OCI-LY3 (cell line): ENCODE results near the gene ARSI.

Source experiments
- H2AFZ ChIP-seq: fragments of 200-600, 300-600 bp; shearing (Covaris generic); 2 replicates; pipeline ENCODE4 v1.6.0; 2014; ENCODE audit warnings: antibody characterized with exemption, low read depth, low read length
- H3K27ac ChIP-seq: fragments of 200-600, 300-600 bp; sonication (generic); 2 replicates; pipeline ENCODE4 v1.5.1; 2014; ENCODE audit warnings: mild to moderate bottlenecking, low read length, moderate library complexity, mixed read lengths
- H3K27me3 ChIP-seq: fragments of 200-600, 300-600 bp; sonication (generic); 2 replicates; pipeline ENCODE4 v1.6.1; 2014; ENCODE audit warnings: low read depth, low read length, mixed read lengths
- H3K36me3 ChIP-seq: fragments of 200-600, 300-600 bp; sonication (generic); replicated peaks from 2 replicates; pipeline ENCODE3; 2014; ENCODE audit warnings: low read depth, low read length, mixed read lengths
- H3K4me1 ChIP-seq: fragments of 300-600, 200-600 bp; sonication (generic); 2 replicates; pipeline ENCODE4 v1.6.1; 2014; ENCODE audit warnings: low read length, mixed read lengths
- H3K4me2 ChIP-seq: fragments of 200-600, 300-600 bp; sonication (generic); 2 replicates; pipeline ENCODE4 v1.6.1; 2014; ENCODE audit warnings: low read length, mixed read lengths
- H3K4me3 ChIP-seq: fragments of 300-600, 200-600 bp; sonication (generic); 2 replicates; pipeline ENCODE4 v1.5.1; 2014; ENCODE audit warnings: antibody characterized with exemption, mild to moderate bottlenecking, low read length, moderate library complexity
- H3K79me2 ChIP-seq: fragments of 300-600, 200-600 bp; shearing (Covaris generic); 2 replicates; pipeline ENCODE4 v1.6.1; 2014; ENCODE audit warnings: mild to moderate bottlenecking, low read length, mixed read lengths
- H3K9ac ChIP-seq: fragments of 300-600, 200-600 bp; shearing (Covaris generic); 2 replicates; pipeline ENCODE4 v1.6.0; 2014; ENCODE audit warnings: mild to moderate bottlenecking, low read length, moderate library complexity
- H3K9me3 ChIP-seq: fragments of 200-600, 300-600 bp; shearing (Covaris generic); 2 replicates; pipeline ENCODE4 v1.6.1; 2014; ENCODE audit warnings: low read length, mixed read lengths; ENCODE audit not compliant: insufficient read depth
- H4K20me1 ChIP-seq: fragments of 200-600, 300-600 bp; sonication (generic); 2 replicates; pipeline ENCODE4 v1.6.1; 2016; ENCODE audit warnings: low read length, mixed read lengths; ENCODE audit not compliant: insufficient read depth
- CTCF ChIP-seq: fragments of 200-600, 300-600 bp; sonication (generic); IDR thresholded peaks from 2 replicates; pipeline ENCODE4 v1.5.1; 2014; ENCODE audit warnings: antibody characterized with exemption, low read length, low read depth
- EZH2phosphoT487 ChIP-seq: fragments of 200-600 bp; shearing (Covaris generic); IDR thresholded peaks from 2 replicates; pipeline ENCODE4 v1.6.1; 2018; ENCODE audit warnings: antibody characterized with exemption, mixed run types, low read depth

ARSI gene

GRCh38 chr5:150305095-150305494 is 2.4 kb upstream of the ARSI start:
- H3K27ac ChIP-seq, result no peak overlapping the region
- no peaks in the 10 kb centered on the region for H3K9me3 ChIP-seq
- H3K4me2 ChIP-seq, result no peak overlapping the region
- H4K20me1 ChIP-seq, result no peaks in the 10 kb centered on the region
- no peak overlapping the region for H3K9ac ChIP-seq
- no peaks in the 10 kb centered on the region for H3K4me1 ChIP-seq
- H3K4me3 ChIP-seq, result no peak overlapping the region
- TF ChIP-seq CTCF (no peak), EZH2phosphoT487 (no peak)
- no peaks in the 10 kb centered on the region for H3K79me2 ChIP-seq
- H3K27me3 ChIP-seq, result no peaks in the 10 kb centered on the region
- no peak overlapping the region for H2AFZ ChIP-seq
- H3K36me3 ChIP-seq, result no peaks in the 10 kb centered on the region

- no peak overlapping the region for H2AFZ ChIP-seq
Measured at GRCh38 chr5:150304481-150305081, 1.9 kb upstream of the ARSI start.

GRCh38 chr5:150303660-150304386 is 1.1 kb upstream of the ARSI start:
- H3K27ac ChIP-seq, result no peak overlapping the region
- H3K9me3 ChIP-seq, result no peaks in the 10 kb centered on the region
- no peak overlapping the region for H3K4me3 ChIP-seq

More at GRCh38 chr5:150304481-150305081, 1.9 kb upstream of the ARSI start:
- no peak overlapping the region for H3K9ac ChIP-seq
- no peaks in the 10 kb centered on the region for H3K27me3 ChIP-seq
- H3K79me2 ChIP-seq, result no peaks in the 10 kb centered on the region
- no peak overlapping the region for H3K4me3 ChIP-seq
- H3K4me2 ChIP-seq, result no peak overlapping the region
- no peaks in the 10 kb centered on the region for H4K20me1 ChIP-seq
- no peaks in the 10 kb centered on the region for H3K36me3 ChIP-seq
- no peaks in the 10 kb centered on the region for H3K9me3 ChIP-seq
- H3K27ac ChIP-seq, result no peak overlapping the region
- H3K4me1 ChIP-seq, result no peaks in the 10 kb centered on the region
- no peak for TF ChIP-seq EZH2phosphoT487
- no peak for TF ChIP-seq CTCF

More at GRCh38 chr5:150303660-150304386, 1.1 kb upstream of the ARSI start:
- TF ChIP-seq EZH2phosphoT487 (no peak), CTCF (no peak)
- H3K4me1 ChIP-seq, result no peaks in the 10 kb centered on the region
- no peaks in the 10 kb centered on the region for H3K79me2 ChIP-seq
- H3K9ac ChIP-seq, result no peak overlapping the region
- H3K27me3 ChIP-seq, result no peaks in the 10 kb centered on the region
- no peak overlapping the region for H3K4me2 ChIP-seq
- no peaks in the 10 kb centered on the region for H3K36me3 ChIP-seq
- H4K20me1 ChIP-seq, result no peaks in the 10 kb centered on the region
- H2AFZ ChIP-seq, result no peak overlapping the region
